GM10266 (cell line): ENCODE results near the gene RNF175.

ENCODE experiments used
- DNase-seq: peaks from one replicate; pipeline ENCODE4 v3.0.0; 2012; ENCODE audit errors: extremely low spot score
- TF ChIP-seq, protein P1 (sequence below): IDR thresholded peaks from 2 replicates; pipeline ENCODE4 v1.5.1; 2012; ENCODE audit warnings: mild to moderate bottlenecking, low read depth; ENCODE audit not compliant: control insufficient read depth, insufficient read depth; ENCODE audit errors: missing control alignments

Gene RNF175

DNA sequence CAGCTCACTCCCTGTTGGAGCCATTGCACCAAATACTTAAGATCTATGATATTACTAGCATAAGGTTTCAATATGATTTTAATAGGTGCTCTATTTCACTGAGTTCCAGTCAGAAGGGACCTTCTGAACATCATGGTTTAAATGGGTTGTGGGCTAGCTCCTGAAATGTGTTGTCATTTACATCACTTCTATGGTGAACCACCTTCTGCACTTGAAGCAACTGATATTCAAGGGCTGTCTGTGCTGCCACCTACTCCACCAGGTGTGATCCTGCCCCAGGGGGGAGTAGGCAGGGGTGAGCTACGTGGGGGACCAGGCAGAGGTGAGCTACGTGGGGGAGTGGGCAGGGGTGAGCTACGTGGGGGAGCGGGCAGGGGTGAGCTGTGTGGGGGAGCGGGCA, 35.2 kb downstream of the RNF175 start:
- TF ChIP-seq, protein P1, sequence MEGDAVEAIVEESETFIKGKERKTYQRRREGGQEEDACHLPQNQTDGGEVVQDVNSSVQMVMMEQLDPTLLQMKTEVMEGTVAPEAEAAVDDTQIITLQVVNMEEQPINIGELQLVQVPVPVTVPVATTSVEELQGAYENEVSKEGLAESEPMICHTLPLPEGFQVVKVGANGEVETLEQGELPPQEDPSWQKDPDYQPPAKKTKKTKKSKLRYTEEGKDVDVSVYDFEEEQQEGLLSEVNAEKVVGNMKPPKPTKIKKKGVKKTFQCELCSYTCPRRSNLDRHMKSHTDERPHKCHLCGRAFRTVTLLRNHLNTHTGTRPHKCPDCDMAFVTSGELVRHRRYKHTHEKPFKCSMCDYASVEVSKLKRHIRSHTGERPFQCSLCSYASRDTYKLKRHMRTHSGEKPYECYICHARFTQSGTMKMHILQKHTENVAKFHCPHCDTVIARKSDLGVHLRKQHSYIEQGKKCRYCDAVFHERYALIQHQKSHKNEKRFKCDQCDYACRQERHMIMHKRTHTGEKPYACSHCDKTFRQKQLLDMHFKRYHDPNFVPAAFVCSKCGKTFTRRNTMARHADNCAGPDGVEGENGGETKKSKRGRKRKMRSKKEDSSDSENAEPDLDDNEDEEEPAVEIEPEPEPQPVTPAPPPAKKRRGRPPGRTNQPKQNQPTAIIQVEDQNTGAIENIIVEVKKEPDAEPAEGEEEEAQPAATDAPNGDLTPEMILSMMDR, result no peak
- no peak for DNase-seq

DNA sequence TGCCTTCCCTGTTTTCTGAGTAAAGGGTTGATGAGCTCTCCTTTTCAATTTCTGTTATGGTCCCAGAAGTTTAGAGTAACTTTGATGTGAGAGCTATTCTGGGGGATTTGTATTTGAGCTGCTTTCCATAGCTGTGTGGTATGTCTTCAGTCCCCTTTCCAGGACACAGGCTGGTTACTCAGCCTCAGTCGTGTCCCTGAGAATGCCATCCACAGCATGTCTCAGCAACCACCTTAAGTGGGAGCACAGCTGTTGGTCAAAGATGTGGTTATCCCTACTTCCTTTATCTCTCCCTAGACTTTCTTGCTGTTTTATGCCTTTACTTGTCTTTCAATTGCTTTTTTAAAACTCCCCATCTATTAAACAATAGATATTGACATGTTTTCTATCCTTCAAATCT, 37.8 kb downstream of the RNF175 start:
- DNase-seq, result no peak
- TF ChIP-seq, protein P1, result no peak

DNA sequence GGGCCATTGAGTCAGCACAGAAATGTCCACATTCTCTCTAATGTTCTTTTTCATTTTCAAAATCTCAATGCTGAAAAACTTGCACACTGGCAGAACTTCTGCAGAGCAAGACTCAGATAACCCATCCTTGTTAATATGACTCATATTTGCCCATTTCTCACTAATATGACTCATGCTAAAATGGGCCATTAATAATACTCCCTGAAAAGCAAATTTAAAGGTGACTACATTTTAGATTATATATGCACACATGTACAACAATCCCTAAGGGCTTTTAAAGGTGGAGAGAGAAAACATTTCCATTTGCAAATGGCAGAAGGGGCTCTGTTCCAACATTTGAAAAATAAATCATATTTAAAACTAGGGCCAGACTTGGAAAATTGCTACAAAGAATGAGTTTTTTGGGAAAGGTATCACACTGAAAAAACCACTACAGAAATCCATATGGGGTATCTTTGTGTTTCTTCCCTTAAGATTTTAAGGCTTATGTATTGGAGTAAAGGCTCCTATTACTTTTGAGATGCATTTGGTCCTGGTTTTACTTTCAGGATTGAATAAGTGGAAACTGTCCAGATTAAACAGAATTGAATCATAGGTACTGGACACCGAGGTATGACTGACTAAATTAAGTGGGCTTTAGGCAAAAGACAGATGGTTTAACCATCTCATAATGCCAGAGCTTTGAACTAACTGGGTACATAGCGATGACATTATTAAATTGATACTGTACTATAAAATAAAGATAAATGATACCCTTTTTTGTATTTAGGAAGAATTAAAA, 45.8 kb downstream of the RNF175 start:
- TF ChIP-seq, protein P1, result no peak
- no peak for DNase-seq

DNA sequence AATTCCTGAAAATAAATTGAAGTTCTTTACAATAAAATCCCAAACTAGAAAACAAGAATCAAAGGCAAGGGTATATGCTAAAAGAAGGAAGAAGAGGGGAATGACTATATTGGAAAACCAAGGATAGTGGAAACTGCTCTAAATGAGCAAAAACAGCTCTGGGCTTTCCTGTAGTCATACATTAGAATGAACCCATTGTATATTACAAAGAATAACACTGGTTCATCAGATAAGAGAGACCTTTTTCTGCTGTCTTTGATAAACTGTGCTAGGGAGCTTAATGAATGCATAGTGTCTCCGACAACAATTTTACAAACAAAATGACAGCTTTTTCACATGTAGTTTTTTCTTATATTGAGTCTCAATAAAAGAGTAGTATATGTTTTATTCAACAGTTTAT, 49.1 kb downstream of the RNF175 start:
- TF ChIP-seq, protein P1, result no peak
- no peak for DNase-seq

DNA sequence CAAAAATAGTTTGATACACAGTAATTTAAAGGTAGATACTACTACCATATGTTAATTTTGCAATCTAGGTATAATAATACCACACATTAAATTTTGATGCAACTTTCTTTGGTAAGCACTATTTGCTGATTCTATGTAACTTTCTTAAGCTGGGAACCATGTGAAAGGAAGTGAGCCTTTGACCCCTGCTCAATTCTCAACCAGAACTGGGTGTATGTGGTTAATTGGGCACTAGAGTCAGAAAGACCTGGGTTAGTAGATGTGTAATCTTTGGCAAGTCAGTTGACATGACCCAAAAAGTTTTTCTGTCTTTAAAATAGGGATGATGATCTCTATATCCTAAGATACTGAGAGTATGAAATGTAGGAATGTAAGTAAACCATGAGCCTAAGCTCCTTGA, 53.3 kb downstream of the RNF175 start:
- TF ChIP-seq, protein P1, result no peak
- no peak for DNase-seq

DNA sequence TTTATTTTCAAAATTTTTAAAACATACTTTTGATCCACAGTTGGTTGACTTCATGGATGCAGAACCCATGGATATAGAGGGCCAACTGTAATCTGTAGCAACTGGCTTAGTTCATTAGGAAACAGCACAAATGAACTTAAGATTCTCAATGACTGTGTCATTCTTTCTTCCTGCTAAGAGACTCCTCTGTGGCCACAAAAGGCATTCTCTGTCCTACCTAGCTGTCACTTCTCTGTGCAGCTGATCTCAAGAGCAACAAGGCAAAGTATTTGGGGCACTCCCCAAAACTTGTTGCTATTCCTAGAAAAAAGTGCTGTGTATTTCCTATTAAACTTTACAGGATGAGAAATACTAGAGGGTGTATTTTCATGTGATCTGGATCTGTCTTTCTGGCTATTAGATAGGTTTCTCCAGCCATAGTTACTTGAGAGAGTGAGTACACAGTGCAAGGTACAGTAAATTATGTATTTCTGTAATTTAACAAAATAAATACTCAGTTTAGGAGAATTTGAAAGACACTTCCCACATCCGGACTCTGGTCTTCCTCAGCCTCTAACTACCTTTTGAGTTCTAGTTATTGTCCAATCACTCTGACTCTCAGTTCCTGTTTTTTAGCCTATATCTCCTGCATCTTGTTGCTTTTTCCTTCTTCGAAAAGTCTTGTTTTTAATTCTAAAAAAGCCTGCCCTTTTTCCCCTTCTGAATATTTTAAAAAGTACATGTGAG, 53.9 kb downstream of the RNF175 start:
- no peak for DNase-seq

DNA sequence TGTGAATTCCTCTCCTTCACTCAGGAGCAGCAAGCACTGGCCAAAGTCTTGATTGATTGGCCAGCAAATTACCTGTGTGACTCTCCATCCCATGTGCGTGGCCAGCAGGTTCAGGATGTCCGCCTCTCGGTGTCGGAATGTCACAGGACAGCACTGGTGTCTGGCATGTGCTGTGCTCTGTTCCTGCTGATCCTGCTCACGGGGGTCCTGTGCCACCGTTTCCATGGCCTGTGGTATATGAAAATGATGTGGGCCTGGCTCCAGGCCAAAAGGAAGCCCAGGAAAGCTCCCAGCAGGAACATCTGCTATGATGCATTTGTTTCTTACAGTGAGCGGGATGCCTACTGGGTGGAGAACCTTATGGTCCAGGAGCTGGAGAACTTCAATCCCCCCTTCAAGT, 55.3 kb downstream of the RNF175 start:
- no peak for DNase-seq
- TF ChIP-seq, protein P1, result no peak

More for the DNA sequence above, 53.9 kb downstream of the RNF175 start:
- TF ChIP-seq, protein P1, result no peak
